SK-N-SH (cell line): Measurements from ENCODE around the gene STIP1. TPM values are rescaled to one million over a fixed set of nuclear protein-coding genes. Genes with fewer than 3 reads are reported as not detected.

Experiments used
- CTCF ChIA-PET: fragments of 300-600, 350-600 bp; formaldehyde crosslinking; extraction: SDS; loops from one replicate; lab custom pipeline; 2021; lab: Yijun Ruan, JAX
- POLR2A ChIA-PET: fragments of 350-600 bp; sonication (Branson Sonifier 250); formaldehyde crosslinking; extraction: SDS; loops from one replicate; lab custom pipeline; 2020; ENCODE audit warnings: antibody characterized with exemption, inconsistent platforms; lab: Yijun Ruan, JAX
- DNase-seq: peaks from one replicate; pipeline ENCODE4 v3.0.0; 2012
- H2AFZ ChIP-seq: fragments of 200-600 bp; sonication (generic); 2 replicates; pipeline ENCODE4 v1.8.1; 2016; ENCODE audit warnings: antibody characterized with exemption, mild to moderate bottlenecking, low read depth
- H3F3A ChIP-seq: fragments of 200-600 bp; sonication (generic); replicated peaks from 2 replicates; pipeline ENCODE3; 2016; ENCODE audit warnings: antibody characterized with exemption, mild to moderate bottlenecking; ENCODE audit not compliant: insufficient read depth
- H3K27ac ChIP-seq, 2 experiments: fragments of 200-500 bp in 1 of 2; fragments of 200-600 bp in 1 of 2; sonication (Bioruptor generic) in 1 of 2; sonication (generic), shearing (Covaris generic) in 1 of 2; 2 replicates each; pipeline versions ENCODE4 v1.5.1 to v1.6.1; 2014 to 2016; ENCODE audit warnings: low read depth in 2 of 2, inconsistent platforms in 1 of 2, low read length in 1 of 2, mild to moderate bottlenecking in 1 of 2, mixed read lengths in 1 of 2
- H3K27me3 ChIP-seq: fragments of 200-600 bp; sonication (generic), shearing (Covaris generic); 2 replicates; pipeline ENCODE4 v1.6.1; 2016; ENCODE audit warnings: mixed run types; ENCODE audit not compliant: insufficient read depth
- H3K36me3 ChIP-seq, 2 experiments: fragments of 200-500 bp in 1 of 2; fragments of 200-600 bp in 1 of 2; sonication (Bioruptor generic) in 1 of 2; sonication (generic) in 1 of 2; replicated peaks in 1 of 2; 2 replicates each; pipeline versions ENCODE3 to v1.5.1; 2014 to 2016; ENCODE audit warnings: low read length in 1 of 2, mild to moderate bottlenecking in 1 of 2; ENCODE audit not compliant: insufficient read depth in 2 of 2, control insufficient read depth in 1 of 2
- H3K4me1 ChIP-seq, 2 experiments: fragments of 200-500 bp in 1 of 2; fragments of 200-600 bp in 1 of 2; sonication (Bioruptor generic) in 1 of 2; sonication (generic), shearing (Covaris generic) in 1 of 2; 2 replicates each; pipeline versions ENCODE4 v1.5.1 to v1.6.1; 2014 to 2016; ENCODE audit warnings: low read depth in 1 of 2, low read length in 1 of 2, mixed run types in 1 of 2; ENCODE audit not compliant: insufficient read depth in 2 of 2, control insufficient read depth in 1 of 2
- H3K4me2 ChIP-seq: fragments of 200-600 bp; sonication (generic), shearing (Covaris generic); 2 replicates; pipeline ENCODE4 v1.6.1; 2017; ENCODE audit warnings: mixed run types
- H3K4me3 ChIP-seq, 2 experiments: fragments of 200-500 bp in 1 of 2; fragments of 200-600 bp in 1 of 2; sonication (Bioruptor generic) in 1 of 2; sonication (generic), shearing (Covaris generic) in 1 of 2; 2 replicates each; pipeline versions ENCODE4 v1.5.1 to v1.8.1; 2014 to 2016; ENCODE audit warnings: low read depth in 2 of 2, inconsistent platforms in 1 of 2, low read length in 1 of 2, mild to moderate bottlenecking in 1 of 2, mixed read lengths in 1 of 2, moderate library complexity in 1 of 2
- H3K79me2 ChIP-seq: fragments of 200-600 bp; sonication (generic); 2 replicates; pipeline ENCODE4 v1.8.1; 2017; ENCODE audit warnings: mild to moderate bottlenecking; ENCODE audit not compliant: insufficient read depth
- H3K9ac ChIP-seq: fragments of 200-600 bp; sonication (generic); 2 replicates; pipeline ENCODE4 v1.6.1; 2017; ENCODE audit warnings: mixed run types
- H3K9me2 ChIP-seq: fragments of 200-600 bp; sonication (generic); 2 replicates; pipeline ENCODE4 v1.6.1; 2017; ENCODE audit warnings: mixed run types
- H3K9me3 ChIP-seq: fragments of 200-600 bp; sonication (generic); 2 replicates; pipeline ENCODE4 v1.6.1; 2017; ENCODE audit warnings: mixed run types, mild to moderate bottlenecking, moderate library complexity
- H4K20me1 ChIP-seq: fragments of 200-600 bp; sonication (generic); 2 replicates; pipeline ENCODE4 v1.6.1; 2017; ENCODE audit warnings: mild to moderate bottlenecking, mixed run types; ENCODE audit not compliant: insufficient read depth
- EP300 ChIP-seq, 2 experiments: IDR thresholded peaks; 2 replicates each; pipeline versions ENCODE4 v1.4.0 to v1.6.1; 2012; ENCODE audit warnings: borderline replicate concordance in 1 of 2, low read depth in 1 of 2, low read length in 1 of 2
- FOXJ3 ChIP-seq: sonication (generic); formaldehyde crosslinking; IDR thresholded peaks from 2 replicates; pipeline ENCODE4 v1.5.1; 2020; ENCODE audit warnings: mild to moderate bottlenecking, missing genetic modification reagents
- NRF1 ChIP-seq: IDR thresholded peaks from 2 replicates; pipeline ENCODE4 v1.6.1; 2012; ENCODE audit warnings: low read depth, mild to moderate bottlenecking, low read length
- POLR2AphosphoS5 ChIP-seq: IDR thresholded peaks from 2 replicates; pipeline ENCODE4 v1.6.1; 2012; ENCODE audit warnings: low read depth, low read length
- RAD21 ChIP-seq: IDR thresholded peaks from 2 replicates; pipeline ENCODE4 v1.6.1; 2012; ENCODE audit warnings: mild to moderate bottlenecking, low read length
- RXRA ChIP-seq: IDR thresholded peaks from 2 replicates; pipeline ENCODE4 v1.4.0; 2012; ENCODE audit warnings: low read depth, mild to moderate bottlenecking, borderline replicate concordance
- SIN3A ChIP-seq: IDR thresholded peaks from 2 replicates; pipeline ENCODE4 v1.6.1; 2012; ENCODE audit warnings: low read depth, mild to moderate bottlenecking, low read length, moderate library complexity, borderline replicate concordance
- SMC3 ChIP-seq: IDR thresholded peaks from 2 replicates; pipeline ENCODE4 v1.6.1; 2012; ENCODE audit warnings: low read depth, low read length, improper control_type of control experiment
- TAF1 ChIP-seq: IDR thresholded peaks from 2 replicates; pipeline ENCODE4 v1.6.1; 2012; ENCODE audit warnings: low read depth, mild to moderate bottlenecking, low read length, moderate library complexity, borderline replicate concordance
- TCF12 ChIP-seq: IDR thresholded peaks from 2 replicates; pipeline ENCODE4 v1.4.0; 2012
- TEAD4 ChIP-seq: IDR thresholded peaks from 2 replicates; pipeline ENCODE4 v1.4.0; 2012; ENCODE audit warnings: mild to moderate bottlenecking, borderline replicate concordance; ENCODE audit not compliant: insufficient read depth
- WGBS: methylation state at CpG from one replicate; pipeline ENCODE4 v1.1.6; 2017; ENCODE audit warnings: low lambda C conversion rate; 5-methylcytosine and 5-hydroxymethylcytosine counted together
- polyA plus RNA-seq, 3 experiments: library from polyadenylated mRNA; depleted of rRNA; stranded (reverse); fragments of >200 nt; gene quantifications; 2 replicates each; pipeline ENCODE4 v1.2.3, GENCODE V29; 2012
- TF ChIP-seq, protein P1 (sequence below): IDR thresholded peaks from 2 replicates; pipeline ENCODE4 v1.4.0; 2012; ENCODE audit warnings: low read depth, borderline replicate concordance
- TF ChIP-seq, protein P2 (sequence below): IDR thresholded peaks from 2 replicates; pipeline ENCODE4 v1.4.0; 2012; ENCODE audit warnings: low read depth, borderline replicate concordance

STIP1 gene
- polyA plus RNA-seq, 1 of the 3 experiments (the other 2 are of a cell fraction): 163 TPM

DNA sequence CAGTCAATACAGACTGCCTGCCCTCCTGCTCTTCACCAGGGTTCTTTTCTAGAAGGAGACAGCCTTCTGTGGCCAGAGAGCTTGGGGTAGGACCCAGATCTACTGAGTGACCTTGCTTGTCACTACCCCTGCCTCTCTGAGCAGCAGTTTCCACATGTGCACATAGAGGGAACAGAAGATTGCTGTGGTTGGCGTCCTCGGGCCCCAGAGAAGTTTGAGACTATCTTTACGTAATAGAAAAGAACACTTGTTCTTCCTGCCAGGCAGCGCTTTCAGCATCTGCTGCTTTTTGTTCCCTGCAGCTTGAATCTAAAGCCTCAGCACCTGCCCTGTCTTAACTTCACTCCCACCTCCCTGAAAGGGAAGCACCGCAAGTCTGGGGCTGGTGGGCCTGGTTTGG lies 53.0 kb downstream of the STIP1 start:
- peaks cover 35% of the 10 kb centered on the region for H3K79me2 ChIP-seq
- POLR2A ChIA-PET: interaction anchor here (0.7 to 2.2 kb wide), 2 partner anchors 13 to 27 kb away, joined by 3 to 5 read pairs; partner anchors contain the start of genes NUDT22 and TRPT1
- TF ChIP-seq TCF12: no peak
- TF ChIP-seq EP300 (IDR thresholded peaks at IDR 0.05; ENCODE audit: borderline replicate concordance in 1 of 2, low read depth in 1 of 2, low read length in 1 of 2): no peak
- TF ChIP-seq, protein P1, sequence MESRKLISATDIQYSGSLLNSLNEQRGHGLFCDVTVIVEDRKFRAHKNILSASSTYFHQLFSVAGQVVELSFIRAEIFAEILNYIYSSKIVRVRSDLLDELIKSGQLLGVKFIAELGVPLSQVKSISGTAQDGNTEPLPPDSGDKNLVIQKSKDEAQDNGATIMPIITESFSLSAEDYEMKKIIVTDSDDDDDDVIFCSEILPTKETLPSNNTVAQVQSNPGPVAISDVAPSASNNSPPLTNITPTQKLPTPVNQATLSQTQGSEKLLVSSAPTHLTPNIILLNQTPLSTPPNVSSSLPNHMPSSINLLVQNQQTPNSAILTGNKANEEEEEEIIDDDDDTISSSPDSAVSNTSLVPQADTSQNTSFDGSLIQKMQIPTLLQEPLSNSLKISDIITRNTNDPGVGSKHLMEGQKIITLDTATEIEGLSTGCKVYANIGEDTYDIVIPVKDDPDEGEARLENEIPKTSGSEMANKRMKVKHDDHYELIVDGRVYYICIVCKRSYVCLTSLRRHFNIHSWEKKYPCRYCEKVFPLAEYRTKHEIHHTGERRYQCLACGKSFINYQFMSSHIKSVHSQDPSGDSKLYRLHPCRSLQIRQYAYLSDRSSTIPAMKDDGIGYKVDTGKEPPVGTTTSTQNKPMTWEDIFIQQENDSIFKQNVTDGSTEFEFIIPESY: no peak
- TF ChIP-seq SMC3: no peak
- TF ChIP-seq POLR2AphosphoS5: no peak
- TF ChIP-seq RAD21: no peak
- TF ChIP-seq TAF1: no peak
- no peak overlapping the region for H3K4me2 ChIP-seq
- no peaks in the 10 kb centered on the region for H3K27me3 ChIP-seq
- no peaks in the 10 kb centered on the region for H4K20me1 ChIP-seq
- CTCF ChIA-PET: interaction anchor here (1.0 to 1.5 kb wide), 3 partner anchors 15 to 65 kb away, joined by 3 to 4 read pairs (median 4); no protein-coding TSS in a partner anchor
- H2AFZ ChIP-seq: no peak overlapping the region
- no peaks in the 10 kb centered on the region for H3K9me3 ChIP-seq
- H3K9ac ChIP-seq: no peak overlapping the region
- no peak overlapping the region for H3K4me3 ChIP-seq
- H3F3A ChIP-seq: peaks cover 28% of the 10 kb centered on the region
- peaks cover 7 to 25% of the 10 kb centered on the region in 2 experiments for H3K36me3 ChIP-seq
- DNase-seq: no peak
- peaks cover 14 to 33% of the 10 kb centered on the region in 2 experiments; a peak in 2 of 4 replicates for H3K4me1 ChIP-seq
- no peak overlapping the region for H3K27ac ChIP-seq
- whole genome bisulfite sequencing: 96% methylated on average over 5 of the region's 5 CpGs
- no peaks in the 10 kb centered on the region for H3K9me2 ChIP-seq

DNA sequence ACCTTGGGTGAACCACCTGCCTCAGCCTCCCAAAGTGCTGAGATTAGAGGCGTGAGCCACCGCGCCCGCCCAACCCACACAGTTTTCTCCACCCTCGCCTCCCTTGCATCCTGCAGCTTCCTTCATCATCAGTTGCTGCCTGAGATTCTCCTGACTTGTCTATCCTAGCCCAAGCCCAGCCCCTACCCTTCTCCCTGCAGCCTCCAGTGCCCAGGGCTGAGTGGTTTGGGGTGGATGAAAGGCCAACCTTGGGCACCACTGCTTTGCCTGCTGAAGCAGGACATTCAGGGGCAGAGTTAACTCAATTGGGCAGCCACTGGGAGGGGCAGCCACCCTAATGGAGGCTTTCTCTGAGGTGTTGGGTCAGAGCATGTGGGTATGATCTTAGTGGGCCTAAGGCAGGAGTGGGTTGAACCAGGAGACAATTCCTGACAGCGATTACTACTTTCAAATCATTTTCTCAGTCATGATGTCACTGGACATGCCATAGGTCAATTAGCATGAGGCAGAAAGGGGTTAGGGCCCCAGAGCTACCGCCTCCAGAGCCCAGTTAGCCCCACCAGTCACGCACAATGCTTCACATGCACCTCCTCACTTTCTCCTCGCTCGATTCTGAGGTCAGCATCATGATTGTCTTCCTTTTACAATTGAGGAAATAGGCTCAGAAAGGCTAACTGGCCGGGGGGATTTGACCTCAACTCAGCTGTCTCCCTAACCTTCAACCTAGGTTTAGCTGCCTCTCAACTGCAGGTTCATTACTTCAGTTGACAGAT lies 53.9 kb downstream of the STIP1 start:
- peak overlapping the region; percentile 93 for H3K4me2 ChIP-seq
- POLR2A ChIA-PET: interaction anchor here (0.7 kb wide), 1 partner anchor 26 kb away, joined by 3 read pairs; no protein-coding TSS in a partner anchor
- H3K9me2 ChIP-seq: no peaks in the 10 kb centered on the region
- TF ChIP-seq, protein P2, sequence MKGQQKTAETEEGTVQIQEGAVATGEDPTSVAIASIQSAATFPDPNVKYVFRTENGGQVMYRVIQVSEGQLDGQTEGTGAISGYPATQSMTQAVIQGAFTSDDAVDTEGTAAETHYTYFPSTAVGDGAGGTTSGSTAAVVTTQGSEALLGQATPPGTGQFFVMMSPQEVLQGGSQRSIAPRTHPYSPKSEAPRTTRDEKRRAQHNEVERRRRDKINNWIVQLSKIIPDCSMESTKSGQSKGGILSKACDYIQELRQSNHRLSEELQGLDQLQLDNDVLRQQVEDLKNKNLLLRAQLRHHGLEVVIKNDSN: no peak
- TF ChIP-seq NRF1 (no peak), FOXJ3 (CRISPR knock-in tag) (no peak), SIN3A (no peak), RXRA (no peak), TEAD4 (no peak)
- CTCF ChIA-PET: interaction anchor here (0.6 to 1.5 kb wide), 2 partner anchors 13 to 35 kb away, joined by 3 to 4 read pairs; no protein-coding TSS in a partner anchor
- peak overlapping the region; percentile 83; the same call in 1 of the 2 replicates for H3K9ac ChIP-seq
- no peaks in the 10 kb centered on the region for H3K27me3 ChIP-seq
- WGBS: 81% methylated on average over 11 of the region's 11 CpGs
- H3K36me3 ChIP-seq: peaks cover 10 to 30% of the 10 kb centered on the region in 2 experiments
- H3K79me2 ChIP-seq: peaks cover 43% of the 10 kb centered on the region
- H3K4me1 ChIP-seq: peaks cover 16 to 40% of the 10 kb centered on the region in 2 experiments; a peak in 2 of 4 replicates
- H3F3A ChIP-seq: peaks cover 28% of the 10 kb centered on the region
- H4K20me1 ChIP-seq: no peaks in the 10 kb centered on the region
- DNase-seq: no peak
- H3K27ac ChIP-seq: peak overlapping the region; percentile 94 to 98
- H3K9me3 ChIP-seq: no peaks in the 10 kb centered on the region
- H2AFZ ChIP-seq: no peak overlapping the region
- H3K4me3 ChIP-seq: peak overlapping the region; percentile 64 to 92
